Small intestine (tissue), 7 donors: ENCODE data around the gene EPB41L3. TPM values are rescaled to one million over a fixed set of nuclear protein-coding genes. Genes with fewer than 3 reads are reported as not detected.

ENCODE experiments used
- DNase-seq, 2 donors: peaks; one replicate each; pipeline versions ENCODE4 v3.0.0 to v3.0.0-alpha.2; 2013
- FAIRE-seq: peaks from 2 replicates; lab custom pipeline; 2012; peaks lifted over from hg19 to GRCh38; lab: Jason Lieb, UNC
- H3K27ac ChIP-seq, 3 donors: one replicate each; pipeline ENCODE4 v1.5.1; 2013; ENCODE audit warnings: low read length in 2 of 3, mild to moderate bottlenecking in 2 of 3, control low read depth in 1 of 3, inconsistent platforms in 1 of 3, low read depth in 1 of 3, moderate library complexity in 1 of 3
- H3K27me3 ChIP-seq, 3 donors: one replicate each; pipeline ENCODE4 v1.6.1; 2013; ENCODE audit warnings: low read length in 3 of 3, inconsistent platforms in 1 of 3; ENCODE audit not compliant: control insufficient read depth in 3 of 3, insufficient read depth in 3 of 3
- H3K36me3 ChIP-seq, 3 donors: one replicate each; pipeline ENCODE4 v1.6.1; 2013; ENCODE audit warnings: low read length in 3 of 3, inconsistent platforms in 1 of 3, low read depth in 1 of 3, mild to moderate bottlenecking in 1 of 3, moderate library complexity in 1 of 3; ENCODE audit not compliant: control insufficient read depth in 3 of 3, insufficient read depth in 2 of 3
- H3K4me1 ChIP-seq, 3 donors: one replicate each; pipeline ENCODE4 v1.6.1; 2013; ENCODE audit warnings: low read length in 2 of 3, inconsistent platforms in 1 of 3, low read depth in 1 of 3, mild to moderate bottlenecking in 1 of 3, moderate library complexity in 1 of 3; ENCODE audit not compliant: control insufficient read depth in 3 of 3, insufficient read depth in 2 of 3
- H3K4me3 ChIP-seq, 3 donors: one replicate each; pipeline ENCODE4 v1.5.1; 2013; ENCODE audit warnings: low read length in 3 of 3, control low read depth in 1 of 3, inconsistent platforms in 1 of 3, low read depth in 1 of 3, mild to moderate bottlenecking in 1 of 3, moderate library complexity in 1 of 3
- H3K9me3 ChIP-seq, 2 donors: one replicate each; pipeline ENCODE4 v1.6.1; 2013; ENCODE audit warnings: low read depth in 1 of 2, low read length in 1 of 2; ENCODE audit not compliant: control insufficient read depth in 2 of 2, insufficient read depth in 1 of 2
- WGBS, 3 donors: extraction: QIAGEN DNeasy Blood & Tissue Kit; methylation state at CpG; one replicate each; pipeline ENCODE4 v1.1.7; 2013; 5-methylcytosine and 5-hydroxymethylcytosine counted together
- polyA plus RNA-seq, 4 donors: library from polyadenylated mRNA; stranded (reverse) in 3 of 4; unstranded in 1 of 4; fragments of 200-250 nt in 3 of 4; fragments of 120-200 nt in 1 of 4; gene quantifications; one replicate each; pipeline versions ENCODE4 v1.2.1 to v1.2.3, GENCODE V29; 2013
- donor health status: healthy with polysubstance abuse.
- donor health status: control.
- donor health status: control.
- donor health status: Bipolar disorder and iron deficiency.
- donor health status: healthy.

EPB41L3 gene
- polyA plus RNA-seq, 4 donors = 36.6 to 167 (median 80.2) TPM

DNA sequence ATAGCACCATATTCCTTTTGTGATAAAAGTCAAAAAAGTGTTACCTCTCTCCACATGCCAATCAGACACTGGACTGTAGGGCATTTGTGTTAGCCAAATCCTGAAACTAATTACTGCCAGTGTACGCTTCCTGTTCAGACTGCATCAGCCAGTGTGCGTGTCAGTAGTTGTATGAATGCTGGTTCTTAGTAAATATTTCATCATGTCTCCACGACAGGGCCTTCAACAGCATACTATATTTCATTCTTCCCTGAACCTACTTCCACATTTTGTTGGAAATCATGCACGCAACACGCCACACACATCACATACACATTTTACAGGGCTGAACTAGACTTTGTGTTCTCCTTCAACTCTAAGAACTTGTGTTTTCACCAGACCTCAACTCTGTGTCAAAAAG, 77.5 kb downstream of the EPB41L3 start:
- FAIRE-seq (no peak), DNase-seq (no peak)
- Histone ChIP-seq H3K27ac (no peak overlapping the region), H3K9me3 (no peaks in the 10 kb centered on the region), H3K27me3 (no peaks in the 10 kb centered on the region), H3K36me3 (peaks cover 0 to 17% (median 4%) of the 10 kb centered on the region in 3 donors), H3K4me3 (no peak overlapping the region), H3K4me1 (peaks cover 0 to 1% (median 0%) of the 10 kb centered on the region in 3 donors)
- 70 to 87% (median 86%) methylated on average over 5 of the region's 5 CpGs for WGBS, 3 donors

DNA sequence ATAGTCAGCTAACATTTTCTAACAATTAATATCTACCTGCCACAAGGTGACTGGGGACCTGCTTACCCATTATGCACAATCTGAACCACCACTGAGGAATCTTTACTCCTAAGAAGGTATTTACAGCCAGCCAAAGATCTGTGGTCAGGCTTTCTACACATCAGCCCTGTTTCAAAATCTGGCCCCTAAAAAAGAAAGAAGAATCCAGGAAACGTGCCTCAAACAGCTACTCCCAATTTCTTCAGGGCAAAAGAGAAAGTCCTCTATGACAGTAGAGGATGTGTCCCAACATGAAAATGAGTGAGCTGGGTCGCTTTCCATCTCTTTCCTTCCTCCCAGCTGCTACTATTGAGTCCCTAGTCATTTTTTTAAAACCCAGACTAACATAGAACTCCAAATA, 79.5 kb downstream of the EPB41L3 start:
- Histone ChIP-seq H3K36me3 (peaks cover 0 to 11% (median 4%) of the 10 kb centered on the region in 3 donors), H3K27ac (no peak overlapping the region), H3K4me1 (peaks cover 0 to 1% (median 0%) of the 10 kb centered on the region in 3 donors), H3K4me3 (no peak overlapping the region), H3K27me3 (no peaks in the 10 kb centered on the region), H3K9me3 (no peaks in the 10 kb centered on the region)
- FAIRE-seq (no peak), DNase-seq (no peak)
- WGBS, 3 donors = 56 to 85% (median 61%) methylated on average over 2 of the region's 2 CpGs

- WGBS, 3 donors = 89 to 94% (median 91%) methylated on average over 8 of the region's 8 CpGs
- H3K4me1 ChIP-seq = peaks cover 0 to 1% (median 0%) of the 10 kb centered on the region in 3 donors
- peaks cover 0 to 8% (median 4%) of the 10 kb centered on the region in 3 donors for H3K36me3 ChIP-seq
- no peak overlapping the region for H3K27ac ChIP-seq
- no peaks in the 10 kb centered on the region for H3K27me3 ChIP-seq
- no peak overlapping the region for H3K4me3 ChIP-seq
- no peak for DNase-seq
- FAIRE-seq = no peak
- H3K9me3 ChIP-seq = no peaks in the 10 kb centered on the region
These were observed 80.0 kb downstream of the EPB41L3 start for GRCh38 chr18:5463831-5464230.

- peak overlapping the region in 2 of 3 donors; percentile 40 to 45 for H3K27ac ChIP-seq
- H3K9me3 ChIP-seq = no peaks in the 10 kb centered on the region
- H3K4me1 ChIP-seq = peaks cover 0 to 1% (median 0%) of the 10 kb centered on the region in 3 donors
- peak; percentile 47 to 72 for DNase-seq
- H3K36me3 ChIP-seq = peaks cover 0 to 8% (median 3%) of the 10 kb centered on the region in 3 donors
- FAIRE-seq = no peak
- 50 to 69% (median 68%) methylated on average over 5 of the region's 5 CpGs for WGBS, 3 donors
- no peaks in the 10 kb centered on the region for H3K27me3 ChIP-seq
- H3K4me3 ChIP-seq = no peak overlapping the region
These were observed 80.4 kb downstream of the EPB41L3 start for GRCh38 chr18:5463390-5463789.

GRCh38 chr18:5462227-5462626, 81.6 kb downstream of the EPB41L3 start:
- FAIRE-seq (no peak), DNase-seq (no peak)
- no peaks in the 10 kb centered on the region for H3K9me3 ChIP-seq
- no peak overlapping the region for H3K4me3 ChIP-seq
- H3K27ac ChIP-seq = no peak overlapping the region
- peaks cover 0 to 2% (median 0%) of the 10 kb centered on the region in 3 donors for H3K36me3 ChIP-seq
- WGBS, 3 donors = 86 to 91% (median 90%) methylated on average over 4 of the region's 4 CpGs
- peaks cover 0 to 1% (median 0%) of the 10 kb centered on the region in 3 donors for H3K4me1 ChIP-seq
- no peaks in the 10 kb centered on the region for H3K27me3 ChIP-seq

DNA sequence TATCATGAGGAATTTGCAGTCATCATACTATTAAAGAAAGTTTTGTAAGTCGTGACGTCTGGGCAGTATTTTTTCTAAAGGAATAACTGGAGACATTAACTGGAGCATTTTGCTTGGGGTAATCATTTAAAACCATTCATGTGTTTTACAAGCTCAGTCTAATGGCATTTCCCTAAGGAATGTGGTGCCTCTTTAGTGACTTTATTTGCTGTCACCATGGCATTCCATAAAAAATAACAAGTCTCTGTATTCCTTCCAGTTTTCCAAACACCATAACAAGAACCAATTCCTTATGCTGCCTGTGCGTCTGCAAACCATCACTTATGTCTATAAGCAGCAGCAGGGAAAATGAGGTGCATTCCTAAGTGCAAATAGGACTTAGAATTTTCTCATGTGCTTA, 82.8 kb downstream of the EPB41L3 start:
- Histone ChIP-seq H3K27me3 (no peaks in the 10 kb centered on the region), H3K4me3 (no peak overlapping the region), H3K4me1 (peaks cover 0 to 1% (median 0%) of the 10 kb centered on the region in 3 donors), H3K9me3 (no peaks in the 10 kb centered on the region), H3K36me3 (peaks cover 0 to 6% (median 3%) of the 10 kb centered on the region in 3 donors), H3K27ac (no peak overlapping the region)
- DNase-seq (no peak), FAIRE-seq (no peak)
- WGBS, 3 donors = 74 to 94% (median 82%) methylated on average over 3 of the region's 3 CpGs

GRCh38 chr18:5457462-5457957, 86.3 kb downstream of the EPB41L3 start:
- Histone ChIP-seq H3K27me3 (no peaks in the 10 kb centered on the region), H3K4me1 (peaks cover 0 to 1% (median 0%) of the 10 kb centered on the region in 3 donors), H3K9me3 (no peaks in the 10 kb centered on the region), H3K36me3 (peaks cover 0 to 6% (median 3%) of the 10 kb centered on the region in 3 donors), H3K27ac (peak overlapping the region in 1 of 3 donors; percentile 36), H3K4me3 (no peak overlapping the region)
- DNase-seq (no peak), FAIRE-seq (no peak)
- WGBS, 3 donors = 70 to 83% (median 76%) methylated on average over 7 of the region's 7 CpGs

- H3K27ac ChIP-seq = peak overlapping the region in 1 of 3 donors; percentile 73
- WGBS, 3 donors = 60 to 79% (median 74%) methylated on average over 15 of the region's 15 CpGs
These were observed 87.0 kb downstream of the EPB41L3 start for GRCh38 chr18:5456577-5457461.

More at GRCh38 chr18:5456577-5457461, 87.0 kb downstream of the EPB41L3 start:
- DNase-seq (peak in 1 of 2 donors; percentile 11), FAIRE-seq (no peak)
- Histone ChIP-seq H3K27me3 (no peaks in the 10 kb centered on the region), H3K9me3 (no peaks in the 10 kb centered on the region), H3K4me1 (peaks cover 0 to 1% (median 0%) of the 10 kb centered on the region in 3 donors), H3K4me3 (no peak overlapping the region), H3K36me3 (peaks cover 0 to 6% (median 3%) of the 10 kb centered on the region in 3 donors)
